Measurements from ENCODE around the gene HBG2. TPM values are rescaled to one million over a fixed set of nuclear protein-coding genes. Genes with fewer than 3 reads are reported as not detected.

HBG2 gene
- total and polyA plus RNA-seq, 9 of the 15 experiments (the other 6 are each of a cell fraction or from before 2014, with no cell fraction given) = 1,626 to 58,619 (median 10,515) TPM

DNA sequence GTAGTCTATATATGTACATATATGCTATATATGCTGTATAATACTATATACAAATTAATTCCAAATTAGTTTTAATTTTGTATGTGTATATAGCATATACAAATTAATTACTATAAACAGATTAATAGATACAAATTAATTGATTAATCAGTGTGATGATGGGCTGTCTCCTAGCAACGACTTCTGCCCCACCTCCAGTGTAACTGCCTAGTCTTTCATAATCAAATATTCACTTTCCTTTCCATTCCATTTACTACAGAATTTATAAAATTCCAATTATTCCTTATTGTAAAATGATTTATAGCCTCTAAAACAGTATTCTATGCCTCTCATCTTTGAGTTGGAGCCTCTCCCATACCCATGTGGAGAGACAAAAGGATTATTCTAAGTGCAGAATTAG lies 21.3 kb downstream of the HBG2 start:
- H3K9me3 ChIP-seq (replicated peaks; ENCODE audit: control insufficient read depth, insufficient read depth, low read depth, low read length) = no peaks in the 10 kb centered on the region
- H3K4me1 ChIP-seq (replicated peaks in 1 of 2; ENCODE audit: control insufficient read depth in 2 of 2, insufficient read depth in 2 of 2, low read length in 2 of 2) = peaks cover 11 to 36% of the 10 kb centered on the region in 2 experiments
- ATAC-seq = no peak
- no TSS peak for BruUV-seq (replicated peaks)
- no peaks in the 10 kb centered on the region for H3K9me1 ChIP-seq (ENCODE audit: control insufficient read depth, insufficient read depth, low read length)
- CTCF ChIA-PET (ENCODE audit: low intra/inter-chr PET ratio) = no interaction called here
- no peak overlapping the region for H3K27ac ChIP-seq (ENCODE audit: extremely low read depth, low read depth, low read length)
- 82% methylated on average over 1 of the region's 1 CpG for WGBS (ENCODE audit: insufficient coverage, low coverage, missing lambda C conversion rate)
- H3K27me3 ChIP-seq (ENCODE audit: control insufficient read depth in 2 of 2, insufficient read depth in 2 of 2, low read length in 2 of 2) = no peaks in the 10 kb centered on the region
- H4K20me1 ChIP-seq (replicated peaks; ENCODE audit: control insufficient read depth, insufficient read depth, low read length) = no peaks in the 10 kb centered on the region
- H3K36me3 ChIP-seq (ENCODE audit: control insufficient read depth, insufficient read depth, low read length) = no peaks in the 10 kb centered on the region; the same call in 2 of the 3 replicates
- no peak overlapping the region for H3K4me2 ChIP-seq (ENCODE audit: insufficient read depth, low read length)
- no peak overlapping the region for H3K9ac ChIP-seq (ENCODE audit: insufficient read depth in 1 of 2, low read depth in 2 of 2, low read length in 2 of 2)
- intact Hi-C loops (cut with micrococcal nuclease) (no loop called here), in situ Hi-C loops (cut with MboI) (no loop called here)
- no peak for FAIRE-seq
- DNase-seq (ENCODE audit: extremely low read depth in 1 of 4, low spot score in 3 of 4) = no peak
- H3K4me3 ChIP-seq = no peak overlapping the region
- POLR2A ChIA-PET = interaction anchor here (1.3 kb wide), 1 partner anchor 9 kb away, joined by 10 read pairs; no protein-coding TSS in a partner anchor
- no peak overlapping the region for H2AFZ ChIP-seq (ENCODE audit: low read depth, low read length)
- no peaks in the 10 kb centered on the region; the same call in 2 of the 3 replicates for H3K79me2 ChIP-seq (ENCODE audit: control insufficient read depth, insufficient read depth, low read length)
- TF ChIP-seq ZNF316 (IDR thresholded peaks at IDR 0.05) = no peak
- no peak for TF ChIP-seq HNRNPL (IDR thresholded peaks at IDR 0.05; ENCODE audit: low read depth, low read length)
- TF ChIP-seq HNRNPH1 (optimal IDR thresholded peaks at IDR 0.05; ENCODE audit: low read depth, low read length) = no peak
- TF ChIP-seq ZNF586 (CRISPR knock-in tag; conservative IDR thresholded peaks at IDR 0.05) = no peak
- no peak for TF ChIP-seq NFATC3 (IDR thresholded peaks at IDR 0.05)
- no peak for TF ChIP-seq ERF (CRISPR knock-in tag; IDR thresholded peaks at IDR 0.05)
- TF ChIP-seq NBN (IDR thresholded peaks at IDR 0.05; ENCODE audit: low read depth) = no peak
- no peak for TF ChIP-seq TSHZ1 (CRISPR knock-in tag; IDR thresholded peaks at IDR 0.05)
- TF ChIP-seq DACH1 (IDR thresholded peaks at IDR 0.05; ENCODE audit: partially characterized antibody) = peak; percentile 56
- no peak for TF ChIP-seq ZNF518B (CRISPR knock-in tag; IDR thresholded peaks at IDR 0.05)
- TF ChIP-seq DMBX1 (CRISPR knock-in tag; IDR thresholded peaks at IDR 0.05; ENCODE audit: borderline replicate concordance) = no peak
- TF ChIP-seq GATA2 (CRISPR knock-in tag; IDR thresholded peaks at IDR 0.05) = no peak
- no peak for TF ChIP-seq ZNF398 (CRISPR knock-in tag; IDR thresholded peaks at IDR 0.05)
- no peak for TF ChIP-seq SIRT6 (IDR thresholded peaks at IDR 0.05; ENCODE audit: low read depth, low read length)
